Esophagus (tissue), 2 donors: Measurements from ENCODE around the gene OXSR1. TPM values are rescaled to one million over a fixed set of nuclear protein-coding genes. Genes with fewer than 3 reads are reported as not detected.

Source experiments
- H3K27ac ChIP-seq, 2 donors: one replicate each; pipeline ENCODE4 v1.5.1; 2013; ENCODE audit warnings: low read depth in 2 of 2, mild to moderate bottlenecking in 2 of 2, inconsistent platforms in 1 of 2, low read length in 1 of 2, moderate library complexity in 1 of 2
- H3K27me3 ChIP-seq, 2 donors: one replicate each; pipeline ENCODE4 v1.6.1; 2013; ENCODE audit warnings: low read length in 2 of 2, control low read depth in 1 of 2, mild to moderate bottlenecking in 1 of 2; ENCODE audit not compliant: insufficient read depth in 2 of 2, control insufficient read depth in 1 of 2
- H3K36me3 ChIP-seq, 2 donors: one replicate each; pipeline ENCODE4 v1.6.1; 2013; ENCODE audit warnings: low read length in 1 of 2; ENCODE audit not compliant: control insufficient read depth in 2 of 2, insufficient read depth in 2 of 2
- H3K4me1 ChIP-seq, 2 donors: one replicate each; pipeline ENCODE4 v1.6.1; 2013; ENCODE audit warnings: low read length in 1 of 2; ENCODE audit not compliant: control insufficient read depth in 2 of 2, insufficient read depth in 2 of 2
- H3K4me3 ChIP-seq, 2 donors: one replicate each; pipeline ENCODE4 v1.5.1; 2013; ENCODE audit warnings: low read length in 2 of 2, mild to moderate bottlenecking in 2 of 2, low read depth in 1 of 2, moderate library complexity in 1 of 2
- H3K9me3 ChIP-seq, 2 donors: one replicate each; pipeline ENCODE4 v1.6.1; 2013; ENCODE audit warnings: mild to moderate bottlenecking in 2 of 2, low read depth in 1 of 2, low read length in 1 of 2, moderate library complexity in 1 of 2; ENCODE audit not compliant: control insufficient read depth in 2 of 2, insufficient read depth in 1 of 2
- WGBS, 2 donors: extraction: QIAGEN DNeasy Blood & Tissue Kit; methylation state at CpG; one replicate each; pipeline ENCODE4 v1.1.7; 2013; 5-methylcytosine and 5-hydroxymethylcytosine counted together
- polyA plus RNA-seq, 2 donors: library from polyadenylated mRNA; stranded (reverse); fragments of 200-250 nt; gene quantifications; one replicate each; pipeline ENCODE4 v1.2.3, GENCODE V29; 2013
- donor health status: healthy with polysubstance abuse.
- donor health status: Bipolar disorder and iron deficiency.

Gene OXSR1
- polyA plus RNA-seq, 2 donors: 21.7 to 27.5 TPM

DNA sequence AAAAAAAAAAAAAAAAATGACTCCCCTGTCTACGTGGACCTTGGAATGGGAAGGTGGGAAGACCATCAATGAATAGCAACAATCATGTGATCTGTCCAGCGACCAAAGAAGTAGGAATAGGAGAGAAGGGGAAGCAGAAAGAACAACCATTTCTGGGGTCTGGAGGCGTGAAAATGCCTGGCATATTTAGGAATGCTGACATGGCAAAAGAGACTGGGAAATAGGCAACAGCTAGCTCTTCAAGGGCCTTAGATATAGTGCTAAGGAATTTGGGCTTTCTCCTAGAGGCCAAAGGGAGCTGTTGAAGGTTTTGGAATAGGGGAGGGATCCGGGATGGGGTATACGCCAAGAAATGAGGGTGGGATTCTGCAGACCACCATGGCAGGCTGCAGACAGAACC is 106.2 kb downstream of the OXSR1 start:
- H3K9me3 ChIP-seq: no peaks in the 10 kb centered on the region
- H3K27me3 ChIP-seq: no peaks in the 10 kb centered on the region
- H3K4me1 ChIP-seq: no peaks in the 10 kb centered on the region
- H3K36me3 ChIP-seq: peaks cover 0 to 21% of the 10 kb centered on the region in 2 donors
- H3K27ac ChIP-seq: no peak overlapping the region
- no peak overlapping the region for H3K4me3 ChIP-seq
- WGBS, 2 donors: 94 to 98% methylated on average over 5 of the region's 5 CpGs

DNA sequence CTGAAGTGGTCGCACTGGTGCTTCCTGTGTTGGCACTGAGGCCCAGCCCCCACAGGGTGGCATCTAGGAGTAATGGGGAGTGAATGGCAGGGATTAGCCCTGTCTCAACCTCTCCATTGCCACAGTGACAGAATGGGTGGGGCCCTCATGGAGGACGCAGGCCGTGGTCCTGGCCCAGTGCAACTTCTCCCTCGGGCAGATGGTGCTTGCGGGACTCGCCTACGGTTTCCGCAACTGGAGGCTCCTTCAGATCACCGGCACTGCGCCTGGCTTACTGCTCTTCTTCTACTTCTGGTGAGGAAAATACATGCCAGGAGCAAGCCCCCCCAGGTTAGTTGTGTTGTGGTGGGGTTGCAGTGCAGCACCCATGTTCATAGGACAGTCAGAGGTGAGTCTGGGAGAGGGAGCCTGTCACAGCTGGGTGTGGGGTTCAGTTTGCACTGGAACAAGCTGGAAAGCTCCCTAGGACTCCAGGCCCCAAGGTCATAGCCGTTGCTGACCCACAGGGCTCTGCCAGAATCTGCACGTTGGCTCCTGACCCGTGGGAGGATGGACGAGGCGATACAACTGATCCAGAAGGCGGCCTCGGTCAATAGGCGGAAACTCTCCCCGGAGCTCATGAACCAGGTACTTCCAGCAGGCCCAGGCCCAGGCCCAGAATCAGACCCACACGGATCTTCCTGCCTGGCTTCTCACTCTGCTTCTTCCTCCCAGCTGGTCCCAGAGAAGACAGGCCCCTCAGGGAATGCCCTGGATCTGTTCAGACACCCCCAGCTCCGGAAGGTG is 109.7 kb downstream of the OXSR1 start:
- Histone ChIP-seq H3K36me3 (peaks cover 0 to 35% of the 10 kb centered on the region in 2 donors), H3K9me3 (no peaks in the 10 kb centered on the region), H3K4me3 (no peak overlapping the region), H3K4me1 (no peaks in the 10 kb centered on the region), H3K27ac (no peak overlapping the region), H3K27me3 (no peaks in the 10 kb centered on the region)
- 93% methylated on average over 21 of the region's 21 CpGs for WGBS, 2 donors

- Histone ChIP-seq H3K4me3 (no peak overlapping the region), H3K27ac (no peak overlapping the region), H3K27me3 (no peaks in the 10 kb centered on the region), H3K4me1 (no peaks in the 10 kb centered on the region), H3K9me3 (no peaks in the 10 kb centered on the region), H3K36me3 (peaks cover 0 to 35% of the 10 kb centered on the region in 2 donors)
- WGBS, 2 donors: 94 to 95% methylated on average over 8 of the region's 8 CpGs
Observed at GRCh38 chr3:38275658-38276057, 110.3 kb downstream of the OXSR1 start.

DNA sequence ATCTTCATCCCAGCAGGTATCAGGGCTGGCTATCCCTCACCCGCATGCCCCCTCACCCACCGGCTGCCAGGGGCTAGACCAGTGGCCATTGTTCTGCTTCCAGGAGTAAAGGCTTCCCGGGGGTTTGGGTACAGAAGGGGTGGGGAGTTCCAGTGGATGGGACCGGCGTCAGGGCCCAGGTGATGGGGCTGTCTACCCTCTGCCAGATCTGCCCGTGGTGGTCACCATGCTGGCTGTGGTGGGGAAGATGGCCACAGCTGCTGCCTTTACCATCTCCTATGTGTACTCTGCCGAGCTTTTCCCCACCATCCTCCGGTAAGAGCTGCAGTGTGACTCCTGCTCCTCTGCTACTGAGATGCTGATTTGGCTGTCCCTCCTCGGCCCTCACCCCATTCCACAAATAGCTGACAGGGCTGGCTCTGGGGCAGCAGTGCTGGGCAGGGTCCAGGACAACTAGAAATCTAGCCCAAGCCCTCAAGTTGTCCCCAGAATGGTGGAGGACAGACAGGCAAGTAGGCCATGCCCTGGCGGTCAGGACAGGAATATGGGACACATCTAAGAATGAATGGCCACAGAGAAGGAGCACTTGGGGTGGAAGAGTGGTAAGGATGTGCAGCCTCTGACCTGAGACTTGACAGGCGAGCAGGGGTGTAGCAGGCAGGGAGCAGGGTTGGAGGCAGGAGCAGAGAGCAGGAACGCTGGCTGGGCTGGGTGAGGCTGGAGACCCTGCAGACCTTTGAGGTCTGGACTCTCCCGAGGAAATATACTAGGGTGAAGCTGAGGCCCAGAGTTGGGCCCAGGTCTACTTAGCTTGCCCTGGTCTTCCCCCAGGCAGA is 111.0 kb downstream of the OXSR1 start:
- Histone ChIP-seq H3K27me3 (no peaks in the 10 kb centered on the region), H3K27ac (no peak overlapping the region), H3K36me3 (peaks cover 0 to 35% of the 10 kb centered on the region in 2 donors), H3K4me1 (no peaks in the 10 kb centered on the region), H3K9me3 (no peaks in the 10 kb centered on the region), H3K4me3 (no peak overlapping the region)
- 93 to 94% methylated on average over 13 of the region's 13 CpGs for WGBS, 2 donors

DNA sequence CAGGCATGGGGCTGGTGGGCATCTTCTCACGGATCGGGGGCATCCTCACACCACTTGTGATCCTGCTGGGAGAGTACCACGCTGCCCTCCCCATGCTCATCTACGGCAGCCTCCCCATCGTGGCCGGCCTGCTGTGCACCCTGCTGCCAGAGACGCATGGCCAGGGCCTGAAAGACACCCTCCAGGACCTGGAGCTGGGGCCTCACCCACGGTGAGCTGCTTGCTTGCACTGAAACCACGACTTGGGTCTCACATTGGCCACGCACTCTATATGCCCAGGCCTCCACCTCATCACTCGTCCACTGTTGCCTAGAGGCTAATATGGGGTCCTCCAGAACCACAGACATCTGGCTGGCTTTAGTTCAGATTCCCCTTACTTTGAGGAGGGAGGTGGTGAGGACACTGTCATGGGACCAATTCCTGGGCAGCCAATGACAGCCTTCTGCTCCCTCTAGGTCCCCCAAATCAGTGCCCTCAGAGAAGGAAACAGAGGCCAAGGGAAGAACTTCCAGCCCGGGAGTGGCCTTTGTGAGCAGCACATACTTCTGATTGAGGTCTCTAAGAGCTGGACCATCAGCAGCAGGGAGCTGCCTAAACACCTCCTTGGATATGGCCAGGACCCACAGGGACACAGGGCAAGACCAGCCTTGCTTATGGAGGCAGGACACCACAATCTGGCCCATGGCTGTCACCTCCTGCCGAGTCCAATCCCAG is 111.7 kb downstream of the OXSR1 start:
- Histone ChIP-seq H3K27me3 (no peaks in the 10 kb centered on the region), H3K4me3 (no peak overlapping the region), H3K9me3 (no peaks in the 10 kb centered on the region), H3K36me3 (peaks cover 0 to 35% of the 10 kb centered on the region in 2 donors), H3K4me1 (peaks cover 0 to 1% of the 10 kb centered on the region in 2 donors), H3K27ac (no peak overlapping the region)
- WGBS, 2 donors: 94% methylated on average over 13 of the region's 13 CpGs

DNA sequence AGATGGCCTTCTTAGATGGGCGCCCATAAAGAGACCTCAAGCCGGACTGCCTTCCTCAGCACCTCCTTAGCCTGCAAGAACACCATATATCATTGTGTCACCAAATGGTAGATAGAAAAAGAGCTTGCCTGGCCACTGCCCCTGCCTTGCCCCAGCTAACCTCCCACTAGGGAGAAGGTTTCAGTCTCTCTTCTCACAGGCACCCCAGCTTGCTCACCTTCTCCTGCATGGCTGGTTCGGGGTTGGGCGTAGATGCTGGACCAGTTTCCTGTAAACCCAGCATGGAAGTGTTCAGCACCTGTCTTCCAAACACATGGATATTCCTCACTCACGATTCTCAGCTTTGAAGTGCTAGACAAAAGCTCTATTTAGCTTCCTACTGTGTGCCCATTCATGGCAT is 113.5 kb downstream of the OXSR1 start:
- 94% methylated on average over 5 of the region's 5 CpGs for WGBS, 2 donors
- peaks cover 0 to 35% of the 10 kb centered on the region in 2 donors for H3K36me3 ChIP-seq
- H3K4me3 ChIP-seq: no peak overlapping the region
- peaks cover 0 to 2% of the 10 kb centered on the region in 2 donors for H3K4me1 ChIP-seq
- no peaks in the 10 kb centered on the region for H3K27me3 ChIP-seq
- no peak overlapping the region for H3K27ac ChIP-seq
- no peaks in the 10 kb centered on the region for H3K9me3 ChIP-seq

GRCh38 chr3:38281895-38282686 is 116.8 kb downstream of the OXSR1 start, which contains the start of gene SLC22A14:
Gene SLC22A14, plus strand, starts transcription at chr3:38282294. Its CDS starts 23,733 bp downstream, at chr3:38306027.
- WGBS, 2 donors: 77 to 87% methylated on average over 14 of the region's 14 CpGs

DNA sequence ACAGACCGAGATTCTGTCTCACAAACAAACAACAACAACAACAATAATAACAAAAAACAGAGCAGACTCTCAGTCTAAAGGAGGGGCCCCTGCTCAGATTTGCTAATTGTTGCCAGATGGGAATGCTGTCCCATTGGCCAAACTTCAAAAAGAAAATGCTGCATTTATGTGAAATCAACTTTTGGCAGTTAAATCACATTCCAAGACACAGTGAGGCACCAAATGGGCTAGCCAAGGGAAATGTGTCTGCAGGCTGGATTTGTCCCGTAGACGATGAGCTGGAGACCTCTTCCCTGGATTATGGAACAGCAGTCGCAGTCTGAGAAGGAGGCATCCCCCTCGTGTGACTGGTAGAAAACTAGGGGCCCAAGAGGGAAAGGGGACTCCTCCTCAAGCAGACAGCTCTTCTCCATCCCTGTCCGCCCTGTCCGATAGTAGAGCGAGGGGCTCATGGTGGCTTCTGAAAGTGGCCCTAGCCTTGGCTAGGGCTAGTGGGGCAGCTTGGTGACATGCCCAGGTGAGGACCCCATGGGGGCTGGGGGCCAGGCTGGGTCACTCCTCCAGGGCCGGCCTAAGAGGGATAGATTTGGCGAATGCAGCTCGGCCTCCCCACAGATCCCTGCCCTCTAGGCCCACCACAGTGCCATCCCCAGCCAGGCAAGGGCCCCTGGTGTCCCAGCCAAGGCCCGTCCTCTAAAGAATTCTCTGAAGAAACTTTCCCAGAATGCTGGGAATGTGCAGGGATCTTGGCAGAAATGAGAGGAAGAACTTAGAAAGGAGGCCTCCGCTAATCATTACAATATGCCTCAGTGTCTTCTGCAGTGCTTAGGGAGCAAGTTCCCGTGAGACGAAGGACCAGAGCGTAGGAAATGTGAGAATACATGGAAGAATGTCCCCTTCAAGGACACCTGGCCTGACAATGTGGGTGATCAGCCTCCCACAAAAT is 118.7 kb downstream of the OXSR1 start:
- Histone ChIP-seq H3K4me1 (peaks cover 0 to 2% of the 10 kb centered on the region in 2 donors), H3K36me3 (no peaks in the 10 kb centered on the region), H3K27ac (no peak overlapping the region), H3K4me3 (no peak overlapping the region), H3K9me3 (no peaks in the 10 kb centered on the region), H3K27me3 (no peaks in the 10 kb centered on the region)
- 81 to 82% methylated on average over 16 of the region's 16 CpGs for WGBS, 2 donors

More at GRCh38 chr3:38281895-38282686, 116.8 kb downstream of the OXSR1 start, which contains the start of gene SLC22A14:
- peaks cover 0 to 2% of the 10 kb centered on the region in 2 donors for H3K4me1 ChIP-seq
- no peak within 1 kb of the TSS for H3K27ac ChIP-seq
- no peak within 1 kb of the TSS for H3K4me3 ChIP-seq
- H3K36me3 ChIP-seq: peaks cover 0 to 9% of the 10 kb centered on the region in 2 donors
- no peaks in the 10 kb centered on the region for H3K27me3 ChIP-seq
- no peaks in the 10 kb centered on the region for H3K9me3 ChIP-seq
